ENCODE results near the gene NDUFB4.

NDUFB4 gene

GRCh38 chr3:120557115-120557514 lies 39.0 kb upstream of the NDUFB4 start:
- TF ChIP-seq CTCF (IDR thresholded peaks at IDR 0.05; ENCODE audit: insufficient read depth, low read length, missing control alignments), result no peak
- CTCF ChIA-PET, result interaction anchor here (0.7 to 15.2 kb wide), 13 partner anchors 9 to 314 kb away, joined by 3 to 279 read pairs (median 6); no protein-coding TSS in a partner anchor
- POLR2A ChIA-PET, result no interaction called here
- DNase-seq (ENCODE audit: low read depth, low spot score), result no peak
- no peak overlapping the region for H3K4me3 ChIP-seq (ENCODE audit: low read depth, low read length)

GRCh38 chr3:120558771-120559241 lies 37.3 kb upstream of the NDUFB4 start:
- POLR2A ChIA-PET, result interaction anchor here (0.8 to 1.6 kb wide), 7 partner anchors 109 to 314 kb away, joined by 3 to 16 read pairs (median 5); partner anchors contain the start of genes FSTL1 and LRRC58
- peak; percentile 38 for DNase-seq (ENCODE audit: low read depth, low spot score)
- CTCF ChIA-PET, result interaction anchor here (0.6 to 15.2 kb wide), 79 partner anchors 9 to 971 kb away, joined by 3 to 279 read pairs (median 5); partner anchors contain the start of genes FSTL1 and NDUFB4
- peak overlapping the region; percentile 55 for H3K4me3 ChIP-seq (ENCODE audit: low read depth, low read length)
- peak; percentile 88 for TF ChIP-seq CTCF (IDR thresholded peaks at IDR 0.05; ENCODE audit: insufficient read depth, low read length, missing control alignments)

GRCh38 chr3:120559242-120560061 lies 36.7 kb upstream of the NDUFB4 start:
- DNase-seq (ENCODE audit: low read depth, low spot score), result no peak
- ChIA-PET POLR2A (interaction anchor here (0.8 to 1.6 kb wide), 7 partner anchors 110 to 315 kb away, joined by 3 to 16 read pairs (median 5); partner anchors contain the start of genes FSTL1 and LRRC58), CTCF (interaction anchor here (0.6 to 15.2 kb wide), 75 partner anchors 8 to 970 kb away, joined by 3 to 279 read pairs (median 5); partner anchors contain the start of genes FSTL1 and NDUFB4)
- TF ChIP-seq CTCF (IDR thresholded peaks at IDR 0.05; ENCODE audit: insufficient read depth, low read length, missing control alignments), result no peak
- H3K4me3 ChIP-seq (ENCODE audit: low read depth, low read length), result peak overlapping the region; percentile 55

- ChIA-PET POLR2A (no interaction called here), CTCF (interaction anchor here (0.6 to 15.2 kb wide), 53 partner anchors 9 to 969 kb away, joined by 3 to 279 read pairs (median 4); partner anchors contain the start of genes GPR156 and NDUFB4)
- TF ChIP-seq CTCF (IDR thresholded peaks at IDR 0.05; ENCODE audit: insufficient read depth, low read length, missing control alignments), result no peak
- H3K4me3 ChIP-seq (ENCODE audit: low read depth, low read length), result no peak overlapping the region
- no peak for DNase-seq (ENCODE audit: low read depth, low spot score)
Observed at GRCh38 chr3:120560304-120561250, 35.6 kb upstream of the NDUFB4 start.

GRCh38 chr3:120561251-120562045 lies 34.7 kb upstream of the NDUFB4 start:
- no peak for DNase-seq (ENCODE audit: low read depth, low spot score)
- CTCF ChIA-PET, result interaction anchor here (0.6 to 15.2 kb wide), 55 partner anchors 8 to 968 kb away, joined by 3 to 279 read pairs (median 4); partner anchors contain the start of genes GPR156 and NDUFB4
- peak; percentile 67 for TF ChIP-seq CTCF (IDR thresholded peaks at IDR 0.05; ENCODE audit: insufficient read depth, low read length, missing control alignments)
- POLR2A ChIA-PET, result no interaction called here
- no peak overlapping the region for H3K4me3 ChIP-seq (ENCODE audit: low read depth, low read length)

All from AG04449 (cell line).